Activated T-cell treated with anti-CD3 and anti-CD28 coated beads for 1 hour (primary cell): ENCODE data around the gene RTN4.
"Not testable (repeated sequence)": the region's sequence is repeated elsewhere in the genome, so short reads cannot be mapped to it uniquely, and the experiment has no call there.

ENCODE experiments used
- DNase-seq: peaks from one replicate; pipeline ENCODE4 v3.0.0-alpha.2; 2020; ENCODE audit warnings: low read depth

The RTN4 gene

DNA sequence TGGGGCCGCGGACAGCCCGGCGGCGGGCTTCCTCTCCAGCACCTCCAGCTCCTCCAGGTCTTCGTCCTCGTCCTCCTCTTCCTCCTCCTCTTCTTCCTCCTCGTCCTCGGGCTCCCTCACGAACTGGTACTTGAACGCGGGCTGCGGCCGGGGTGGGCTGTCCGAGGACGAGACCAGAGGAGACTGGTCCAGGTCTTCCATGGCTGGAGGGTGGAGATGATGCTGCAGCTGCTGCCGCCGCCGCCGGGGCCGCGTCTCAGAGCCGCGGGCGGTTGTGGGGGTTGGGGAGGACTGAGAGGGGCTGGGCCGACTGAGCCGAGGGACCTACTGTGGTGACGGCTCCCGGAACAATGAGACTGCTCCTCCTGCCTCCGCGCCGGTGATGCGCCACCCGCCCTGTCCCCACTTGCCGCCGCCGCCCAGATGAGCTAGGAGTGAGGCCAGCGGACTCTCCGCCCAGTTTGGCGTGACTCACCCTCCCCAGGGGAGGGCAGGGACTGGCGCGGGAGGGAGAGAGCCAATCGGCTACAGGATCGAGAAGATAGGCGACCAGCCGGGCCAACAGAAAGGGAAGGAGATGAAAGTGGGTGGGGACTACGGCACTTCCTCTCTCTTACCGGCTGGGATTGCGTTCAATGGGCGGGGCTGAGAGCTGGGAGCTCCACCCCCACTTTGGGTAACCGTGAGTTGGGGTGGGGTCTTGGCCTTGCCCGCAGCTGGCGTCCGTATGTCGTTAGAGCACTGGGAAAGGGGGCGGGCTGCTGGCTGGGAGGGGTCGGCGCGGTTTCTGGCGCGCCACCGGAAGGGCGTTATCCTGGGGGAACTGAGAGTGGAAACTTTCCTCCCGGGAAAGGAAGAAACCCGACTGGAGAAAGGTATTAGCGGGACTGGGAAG, at the start of gene RTN4:
TSS of gene RTN4 (minus strand) at position 352 of the 895 bp plus-strand sequence. CDS start at position 201, 151 bp downstream.
- DNase-seq, result peak; percentile 95

- no peak for DNase-seq
Measured at GRCh38 chr2:55099493-55099877, 49.2 kb upstream of the RTN4 start.

DNA sequence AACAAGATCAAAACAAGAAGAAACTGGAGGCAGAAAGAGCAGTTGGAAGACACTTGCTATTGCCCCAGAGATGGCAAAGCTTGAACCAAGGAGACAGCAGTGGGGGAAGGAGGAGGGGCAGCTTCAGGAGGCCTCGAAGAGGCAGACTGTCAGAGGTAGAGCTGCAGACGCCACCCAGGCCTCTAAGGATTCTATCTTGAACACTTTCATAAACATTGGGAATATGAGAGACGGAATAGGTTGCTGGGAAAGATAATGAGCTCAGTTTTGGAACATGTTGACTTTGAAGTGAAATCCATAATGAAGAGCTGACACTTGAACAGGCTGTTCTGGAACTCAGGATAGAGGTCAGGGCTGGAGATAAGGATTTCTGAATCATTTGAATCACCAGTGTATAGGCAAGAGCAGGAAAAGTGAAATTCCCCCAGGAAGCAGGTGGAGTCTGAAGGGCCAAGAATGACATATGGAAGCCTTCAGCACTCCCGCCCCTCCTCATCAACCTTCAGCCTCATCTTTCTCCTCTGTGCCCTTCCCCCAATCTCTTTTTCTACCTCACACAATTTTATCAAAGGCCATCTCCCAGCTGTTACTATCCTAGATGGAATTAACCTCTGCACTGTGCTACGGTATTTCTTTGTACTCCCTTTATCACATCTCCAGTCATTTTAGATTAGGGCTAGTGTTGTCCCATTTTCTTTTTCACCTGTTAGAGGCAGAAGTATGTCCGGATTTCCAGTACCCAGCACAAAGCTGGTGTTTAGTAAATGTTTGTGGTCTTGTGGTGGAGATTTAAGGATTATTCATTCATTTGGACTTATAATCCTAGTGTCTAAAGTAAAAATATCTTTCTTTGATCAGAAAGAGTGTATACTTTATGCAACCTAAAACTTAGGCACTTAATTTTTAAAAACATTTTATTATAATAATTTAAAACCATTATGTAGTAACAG, 47.5 kb upstream of the RTN4 start:
- no peak for DNase-seq

DNA sequence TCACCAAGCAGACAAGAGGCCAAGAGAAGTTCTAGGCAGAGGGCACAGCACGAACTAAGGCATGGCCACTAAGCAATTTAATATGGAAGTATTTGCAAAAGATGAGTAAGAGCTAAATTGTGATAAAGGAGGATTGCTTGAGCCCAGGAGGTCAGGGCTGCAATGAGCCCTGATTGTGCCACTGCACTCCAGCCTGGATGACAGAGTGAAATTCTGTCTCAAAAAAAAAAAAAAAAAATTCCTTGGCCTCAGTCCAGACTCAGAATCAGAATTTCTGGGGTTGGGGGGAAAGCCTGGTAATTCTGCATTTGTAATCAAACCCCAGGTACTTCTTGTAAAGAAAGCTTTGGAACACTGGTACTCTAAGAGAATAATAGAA, 46.8 kb upstream of the RTN4 start:
- DNase-seq, result no peak

DNA sequence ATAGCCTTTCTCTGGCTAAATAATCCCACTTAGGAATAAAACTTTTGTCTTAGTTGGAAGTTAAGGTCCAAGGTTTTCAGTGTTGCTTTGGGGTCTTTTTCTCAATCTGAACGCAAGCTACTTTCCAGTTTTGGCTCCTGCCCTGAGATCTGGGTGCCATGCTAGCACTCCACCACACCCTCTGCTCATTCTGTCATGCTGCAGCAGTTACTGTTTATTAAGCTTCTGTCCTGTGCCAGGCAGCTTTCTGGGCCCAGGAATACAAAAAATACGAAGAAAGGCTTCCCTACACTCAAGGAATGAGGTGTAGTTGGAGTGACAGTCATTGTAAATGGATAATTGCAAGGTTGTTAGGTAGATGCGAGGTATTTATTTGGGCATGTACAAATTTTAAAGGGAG, 46.3 kb upstream of the RTN4 start:
- no peak for DNase-seq

- DNase-seq, result no peak
Measured at GRCh38 chr2:55093381-55093780, 43.1 kb upstream of the RTN4 start.

- no peak for DNase-seq
Measured at GRCh38 chr2:55092439-55092838, 42.2 kb upstream of the RTN4 start.

DNA sequence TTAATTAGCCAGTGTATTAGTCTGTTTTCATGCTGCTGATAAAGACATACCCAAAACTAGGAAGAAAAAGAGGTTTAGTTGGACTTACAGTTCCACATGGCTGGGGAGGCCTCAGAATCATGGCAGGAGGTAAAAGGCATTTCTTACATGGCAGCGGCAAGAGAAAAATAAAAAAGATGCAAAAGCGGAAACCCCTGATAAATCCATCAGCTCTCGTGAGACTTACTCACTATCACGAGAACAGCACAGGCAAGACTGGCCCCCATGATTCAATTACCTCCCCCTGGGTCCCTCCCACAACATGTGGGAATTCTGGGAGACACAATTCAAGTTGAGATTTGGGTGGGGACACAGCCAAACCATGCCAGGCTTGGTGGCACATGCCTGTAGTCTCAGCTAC, 41.4 kb upstream of the RTN4 start:
- DNase-seq, result not testable (repeated sequence)

- no peak for DNase-seq
Measured at GRCh38 chr2:55090702-55091101, 40.5 kb upstream of the RTN4 start.

DNA sequence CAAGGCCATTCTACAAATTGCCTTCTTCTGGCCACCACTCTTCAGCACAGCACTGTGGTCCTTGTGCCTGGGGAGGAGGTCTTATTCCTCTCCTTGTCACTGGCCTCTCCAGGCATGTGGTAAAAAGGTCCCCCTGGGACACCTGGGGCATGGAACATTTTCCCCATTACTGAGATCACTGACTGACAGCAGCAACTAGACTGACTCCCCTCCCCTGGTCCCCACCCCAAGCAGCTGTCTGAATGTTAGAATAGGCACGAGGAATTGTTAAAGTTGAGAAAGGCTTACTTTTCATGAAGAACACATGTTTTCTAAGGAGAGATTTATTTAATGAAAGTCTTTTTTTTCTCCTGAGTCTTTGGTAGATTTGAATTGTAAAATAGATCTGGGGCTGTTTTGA, 39.5 kb upstream of the RTN4 start:
- DNase-seq, result no peak

DNA sequence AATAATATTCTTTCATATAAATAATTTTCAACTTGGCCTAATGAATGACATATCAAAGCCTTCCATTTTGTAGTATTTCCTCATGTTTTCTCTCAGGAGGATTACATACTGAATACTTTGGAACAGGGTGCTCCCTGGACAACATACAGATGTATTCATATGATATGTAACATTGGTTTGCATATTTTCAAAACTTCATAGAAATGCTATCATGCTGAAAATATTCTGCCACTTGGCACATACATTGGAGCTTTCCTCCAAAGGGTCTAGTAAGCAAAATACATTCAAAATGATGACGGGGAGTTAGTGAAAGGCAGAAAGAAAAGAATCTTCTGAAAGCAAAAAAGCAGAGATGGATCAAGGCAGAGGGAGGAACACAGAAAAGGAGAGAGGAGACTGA, 38.1 kb upstream of the RTN4 start:
- no peak for DNase-seq

DNA sequence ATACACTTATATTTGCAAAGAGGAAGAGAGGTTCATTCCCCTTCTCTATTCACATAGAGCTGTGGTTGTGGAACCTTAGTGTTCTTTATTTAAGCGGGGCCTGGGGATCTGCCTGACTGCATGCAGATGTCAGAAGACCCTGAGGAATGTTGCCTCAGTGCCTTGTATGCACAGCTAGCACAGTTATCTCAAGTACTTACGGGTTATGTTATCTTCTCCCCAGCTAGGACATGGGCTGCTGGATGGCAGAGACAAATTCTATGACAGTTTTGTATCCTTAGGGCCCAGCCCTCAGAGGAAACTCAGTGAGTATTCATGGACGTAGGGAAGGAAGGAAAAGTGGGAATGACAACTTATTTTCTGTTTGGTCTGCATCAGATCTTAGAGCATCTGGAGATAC, 37.7 kb upstream of the RTN4 start:
- DNase-seq, result no peak

DNA sequence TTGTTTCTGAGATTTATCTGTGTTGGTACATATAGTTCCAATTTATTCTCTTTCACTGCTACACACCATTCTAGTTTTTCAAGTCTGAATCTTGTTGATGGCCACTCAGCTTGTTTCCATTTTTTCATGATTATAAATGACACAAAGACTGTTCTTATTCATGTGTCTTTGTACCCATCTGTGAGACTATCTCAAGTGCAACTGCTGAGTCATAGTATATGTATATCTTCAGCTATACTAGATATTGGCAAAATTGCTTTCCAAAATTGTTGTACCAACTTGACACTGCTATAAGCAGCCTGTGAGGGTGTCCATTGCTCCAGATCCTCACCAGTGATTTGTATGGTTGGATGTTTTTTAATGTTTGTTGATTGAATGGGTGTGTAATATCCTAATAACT, 37.2 kb upstream of the RTN4 start:
- no peak for DNase-seq

- no peak for DNase-seq
Measured at GRCh38 chr2:55085113-55086040, 35.1 kb upstream of the RTN4 start.

GRCh38 chr2:55084641-55085040, 34.4 kb upstream of the RTN4 start:
- no peak for DNase-seq

GRCh38 chr2:55080204-55080738, 30.0 kb upstream of the RTN4 start:
- DNase-seq, result no peak

GRCh38 chr2:55078956-55079355, 28.7 kb upstream of the RTN4 start:
- DNase-seq, result no peak

- DNase-seq, result no peak
Measured at GRCh38 chr2:55076721-55077120, 26.5 kb upstream of the RTN4 start.

GRCh38 chr2:55076019-55076418, 25.8 kb upstream of the RTN4 start:
- not testable (repeated sequence) for DNase-seq

DNA sequence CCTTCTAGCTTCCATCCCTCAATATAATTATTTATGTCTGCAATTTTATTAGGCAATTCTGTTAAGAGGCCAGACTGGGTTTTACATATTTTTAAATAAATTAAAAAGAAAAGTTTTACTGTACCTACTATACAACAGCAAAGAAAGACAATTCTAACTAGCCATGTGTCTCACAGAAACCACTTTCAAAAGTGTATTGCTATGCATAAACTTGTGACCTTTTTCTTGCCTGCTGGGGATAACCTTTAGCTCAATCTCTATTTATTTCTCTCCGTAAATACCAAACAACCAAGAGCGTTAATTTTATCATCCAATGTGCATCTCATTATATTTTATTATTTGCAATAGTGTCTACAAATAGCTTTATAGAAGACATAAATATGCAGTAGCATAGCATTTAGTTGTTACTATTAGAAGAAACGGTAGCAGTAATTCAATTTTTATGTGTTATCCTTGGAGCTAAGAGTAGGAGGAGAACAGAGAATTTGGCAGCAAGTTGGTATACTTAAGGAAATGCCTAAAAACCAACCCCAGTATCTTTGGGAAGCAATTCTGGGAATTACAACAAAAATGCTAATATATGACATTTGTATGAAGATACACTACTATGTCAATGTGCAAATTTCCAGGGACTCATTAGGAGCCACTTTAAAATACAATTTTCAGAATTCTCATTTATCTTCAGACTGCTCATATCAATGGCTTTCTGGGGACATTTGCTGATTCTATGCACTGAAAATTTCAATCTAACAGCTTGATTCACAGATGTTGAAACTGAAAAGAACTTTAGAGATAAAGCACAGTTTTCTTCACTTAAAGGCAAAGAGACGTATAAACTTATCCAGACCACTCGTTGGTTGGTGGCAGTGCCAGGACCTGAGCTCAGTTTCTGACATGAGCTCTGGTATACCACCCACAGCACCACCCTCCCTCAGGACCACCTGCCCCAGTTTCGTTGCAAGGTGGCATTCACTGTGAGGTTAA, 23.0 kb upstream of the RTN4 start:
- no peak for DNase-seq
